Natural killer cell (primary cell): Measurements from ENCODE around the gene RALA. TPM values are rescaled to one million over a fixed set of nuclear protein-coding genes. Genes with fewer than 3 reads are reported as not detected.

ENCODE experiments used
- ATAC-seq, 3 donors: fragments of 150-1000 bp in 2 of 3; fragments of 200-7000 bp in 1 of 3; cut with Tn5 transposase; 1 replicate in 1 of 3; 2 replicates in 2 of 3; pipeline ENCODE4 v1.10.0; 2021; ENCODE audit warnings: mild to moderate bottlenecking in 2 of 3, moderate library complexity in 2 of 3
- DNase-seq, 2 donors: peaks; one replicate each; pipeline versions ENCODE4 v3.0.0 to v3.0.0-alpha.2; 2013 to 2021; ENCODE audit warnings: mixed read lengths in 1 of 2
- H3K27ac ChIP-seq: one replicate; pipeline ENCODE4 v1.5.1; 2013; ENCODE audit warnings: mild to moderate bottlenecking, low read length
- H3K27me3 ChIP-seq: one replicate; pipeline ENCODE4 v1.6.1; 2013; ENCODE audit warnings: low read length; ENCODE audit not compliant: control insufficient read depth, insufficient read depth
- H3K36me3 ChIP-seq: one replicate; pipeline ENCODE4 v1.6.1; 2013; ENCODE audit warnings: low read length; ENCODE audit not compliant: control insufficient read depth, insufficient read depth
- H3K4me1 ChIP-seq: one replicate; pipeline ENCODE4 v1.6.1; 2013; ENCODE audit warnings: low read length; ENCODE audit not compliant: control insufficient read depth, insufficient read depth
- H3K4me3 ChIP-seq: one replicate; pipeline ENCODE4 v1.5.1; 2013; ENCODE audit warnings: low read length
- H3K9me3 ChIP-seq: one replicate; pipeline ENCODE4 v1.6.1; 2013; ENCODE audit warnings: low read length; ENCODE audit not compliant: control insufficient read depth, insufficient read depth
- H3K27ac Mint-ChIP-seq, 2 donors: one replicate each; pipeline ENCODE4 v1.8.0; 2022; ENCODE audit warnings: mild to moderate bottlenecking in 2 of 2, mixed read lengths in 2 of 2, moderate library complexity in 1 of 2
- H3K27me3 Mint-ChIP-seq, 2 donors: one replicate each; pipeline ENCODE4 v1.8.0; 2022; ENCODE audit warnings: low read depth in 2 of 2, mixed read lengths in 2 of 2
- H3K36me3 Mint-ChIP-seq: one replicate; pipeline ENCODE4 v1.8.0; 2022; ENCODE audit warnings: mixed read lengths
- H3K4me1 Mint-ChIP-seq, 2 donors: one replicate each; pipeline ENCODE4 v1.8.0; 2022; ENCODE audit warnings: mixed read lengths in 2 of 2
- H3K4me3 Mint-ChIP-seq: one replicate; pipeline ENCODE4 v1.8.0; 2022; ENCODE audit warnings: mild to moderate bottlenecking, moderate library complexity, mixed read lengths
- H3K9me3 Mint-ChIP-seq, 2 donors: one replicate each; pipeline ENCODE4 v1.8.0; 2022; ENCODE audit warnings: mixed read lengths in 2 of 2
- CTCF ChIP-seq: fragments of 200-600 bp; IDR thresholded peaks from one replicate; pipeline ENCODE4 v1.8.0; 2022; ENCODE audit warnings: antibody characterized with exemption
- WGBS: methylation state at CpG from one replicate; pipeline ENCODE4 v1.1.7; 2013; ENCODE audit warnings: missing lambda C conversion rate; ENCODE audit not compliant: insufficient coverage; 5-methylcytosine and 5-hydroxymethylcytosine counted together
- intact Hi-C: fragments of 100-400 bp; cut with micrococcal nuclease; formaldehyde crosslinking; loops from one replicate; pipeline ENCODE4 v1.14.2; 2022
- total RNA-seq, 4 donors: library from RNA; stranded (reverse); fragments of 120-200 nt in 1 of 4; gene quantifications; one replicate each; pipeline versions ENCODE4 v1.2.3 to v1.2.4, GENCODE V29; 2013 to 2022

The RALA gene
- total RNA-seq, 3 donors from 2014 or later (not counting 1 experiment from before 2014, with no cell fraction given): 10.2 to 22.0 (median 16.8) TPM

- no peaks in the 10 kb centered on the region for H3K36me3 Mint-ChIP-seq
- H3K27me3 ChIP-seq: no peaks in the 10 kb centered on the region
- H3K4me1 ChIP-seq: no peaks in the 10 kb centered on the region
- WGBS: 44% methylated on average over 8 of the region's 11 CpGs
- no peak overlapping the region for H3K4me3 Mint-ChIP-seq
- no peaks in the 10 kb centered on the region for H3K9me3 Mint-ChIP-seq
- no peaks in the 10 kb centered on the region for H3K27me3 Mint-ChIP-seq
- H3K27ac Mint-ChIP-seq: peak overlapping the region in 1 of 2 donors; percentile 26
- no peak overlapping the region for H3K4me3 ChIP-seq
- ATAC-seq (peak in 2 of 3 donors; percentile 53 to 54), DNase-seq (peak; percentile 28 to 79)
- no peaks in the 10 kb centered on the region for H3K9me3 ChIP-seq
- no peak overlapping the region for H3K27ac ChIP-seq
- peak; percentile 61 for TF ChIP-seq CTCF
- H3K4me1 Mint-ChIP-seq: peaks cover 13 to 24% of the 10 kb centered on the region in 2 donors
- intact Hi-C loops: loop anchor here (1.0 kb wide), 1 partner anchor 166 kb away; no protein-coding TSS in a partner anchor
- peaks cover 10% of the 10 kb centered on the region for H3K36me3 ChIP-seq
Observed at GRCh38 chr7:39746103-39746819, 122.9 kb downstream of the RALA start.

- no peak for TF ChIP-seq CTCF
- H3K27ac ChIP-seq: no peak overlapping the region
- ATAC-seq (no peak), DNase-seq (no peak)
- intact Hi-C loops: no loop called here
- H3K4me1 ChIP-seq: no peaks in the 10 kb centered on the region
- no peaks in the 10 kb centered on the region for H3K36me3 Mint-ChIP-seq
- H3K4me3 Mint-ChIP-seq: no peak overlapping the region
- no peak overlapping the region for H3K27ac Mint-ChIP-seq
- no peaks in the 10 kb centered on the region for H3K36me3 ChIP-seq
- 100% methylated on average over 1 of the region's 1 CpG for WGBS
- no peaks in the 10 kb centered on the region for H3K9me3 ChIP-seq
- H3K9me3 Mint-ChIP-seq: no peaks in the 10 kb centered on the region
- no peaks in the 10 kb centered on the region for H3K27me3 ChIP-seq
- peaks cover 15 to 19% of the 10 kb centered on the region in 2 donors for H3K4me1 Mint-ChIP-seq
- no peaks in the 10 kb centered on the region for H3K27me3 Mint-ChIP-seq
- no peak overlapping the region for H3K4me3 ChIP-seq
Observed at GRCh38 chr7:39749177-39749576, 125.8 kb downstream of the RALA start.

GRCh38 chr7:39749717-39750116 is 126.3 kb downstream of the RALA start:
- Histone ChIP-seq H3K27ac (no peak overlapping the region), H3K27me3 (no peaks in the 10 kb centered on the region), H3K4me1 (no peaks in the 10 kb centered on the region), H3K9me3 (no peaks in the 10 kb centered on the region), H3K4me3 (no peak overlapping the region), H3K36me3 (no peaks in the 10 kb centered on the region)
- Mint-ChIP-seq H3K36me3 (no peaks in the 10 kb centered on the region), H3K4me1 (peaks cover 16 to 19% of the 10 kb centered on the region in 2 donors), H3K4me3 (no peak overlapping the region), H3K27ac (no peak overlapping the region), H3K9me3 (no peaks in the 10 kb centered on the region), H3K27me3 (no peaks in the 10 kb centered on the region)
- ATAC-seq (no peak), DNase-seq (no peak)
- intact Hi-C loops: no loop called here
- no peak for TF ChIP-seq CTCF
- WGBS: 96% methylated on average over 2 of the region's 2 CpGs
